ENCODE data around the gene AP1G2.

DNA sequence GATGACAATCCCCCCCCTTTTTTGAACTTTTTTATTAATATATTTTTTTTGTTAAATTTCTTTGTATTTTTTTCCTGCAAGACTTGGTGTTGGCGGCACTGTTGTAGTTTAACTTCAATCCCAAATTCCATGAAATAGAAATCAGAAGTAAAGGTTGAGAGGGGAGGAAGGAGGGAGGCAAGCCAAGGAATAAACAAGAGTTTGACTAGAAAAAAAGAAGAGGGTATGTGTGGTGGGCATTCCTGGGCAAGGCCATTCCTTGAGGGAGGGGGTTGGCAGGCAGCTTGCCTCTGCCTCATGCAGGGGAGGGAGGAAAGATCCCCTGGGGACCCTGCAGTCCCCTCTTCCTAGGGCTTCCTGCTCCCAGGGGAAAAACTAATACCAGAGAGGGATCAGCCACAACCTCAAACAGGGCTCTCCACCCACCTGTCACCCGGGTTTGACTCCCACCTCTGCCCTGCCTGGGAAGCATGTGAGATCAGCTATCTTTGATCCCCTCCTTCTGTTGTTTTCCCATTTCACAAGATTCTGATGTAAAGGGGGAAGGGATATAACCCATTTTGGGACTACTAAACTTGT, 519 bp upstream of the AP1G2 start:
- TF ChIP-seq, protein P1, sequence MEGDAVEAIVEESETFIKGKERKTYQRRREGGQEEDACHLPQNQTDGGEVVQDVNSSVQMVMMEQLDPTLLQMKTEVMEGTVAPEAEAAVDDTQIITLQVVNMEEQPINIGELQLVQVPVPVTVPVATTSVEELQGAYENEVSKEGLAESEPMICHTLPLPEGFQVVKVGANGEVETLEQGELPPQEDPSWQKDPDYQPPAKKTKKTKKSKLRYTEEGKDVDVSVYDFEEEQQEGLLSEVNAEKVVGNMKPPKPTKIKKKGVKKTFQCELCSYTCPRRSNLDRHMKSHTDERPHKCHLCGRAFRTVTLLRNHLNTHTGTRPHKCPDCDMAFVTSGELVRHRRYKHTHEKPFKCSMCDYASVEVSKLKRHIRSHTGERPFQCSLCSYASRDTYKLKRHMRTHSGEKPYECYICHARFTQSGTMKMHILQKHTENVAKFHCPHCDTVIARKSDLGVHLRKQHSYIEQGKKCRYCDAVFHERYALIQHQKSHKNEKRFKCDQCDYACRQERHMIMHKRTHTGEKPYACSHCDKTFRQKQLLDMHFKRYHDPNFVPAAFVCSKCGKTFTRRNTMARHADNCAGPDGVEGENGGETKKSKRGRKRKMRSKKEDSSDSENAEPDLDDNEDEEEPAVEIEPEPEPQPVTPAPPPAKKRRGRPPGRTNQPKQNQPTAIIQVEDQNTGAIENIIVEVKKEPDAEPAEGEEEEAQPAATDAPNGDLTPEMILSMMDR (IDR thresholded peaks at IDR 0.05; ENCODE audit: poor library complexity, severe bottlenecking) = no peak
- TF ChIP-seq EZH2 (IDR thresholded peaks at IDR 0.05; ENCODE audit: borderline replicate concordance, insufficient read depth, low read length, poor library complexity, severe bottlenecking) (no peak), EP300 (conservative IDR thresholded peaks at IDR 0.05; ENCODE audit: poor library complexity, severe bottlenecking) (no peak), POLR2AphosphoS5 (IDR thresholded peaks at IDR 0.05) (no peak), RAD21 (conservative IDR thresholded peaks at IDR 0.05) (no peak)
- TF ChIP-seq, protein P2, sequence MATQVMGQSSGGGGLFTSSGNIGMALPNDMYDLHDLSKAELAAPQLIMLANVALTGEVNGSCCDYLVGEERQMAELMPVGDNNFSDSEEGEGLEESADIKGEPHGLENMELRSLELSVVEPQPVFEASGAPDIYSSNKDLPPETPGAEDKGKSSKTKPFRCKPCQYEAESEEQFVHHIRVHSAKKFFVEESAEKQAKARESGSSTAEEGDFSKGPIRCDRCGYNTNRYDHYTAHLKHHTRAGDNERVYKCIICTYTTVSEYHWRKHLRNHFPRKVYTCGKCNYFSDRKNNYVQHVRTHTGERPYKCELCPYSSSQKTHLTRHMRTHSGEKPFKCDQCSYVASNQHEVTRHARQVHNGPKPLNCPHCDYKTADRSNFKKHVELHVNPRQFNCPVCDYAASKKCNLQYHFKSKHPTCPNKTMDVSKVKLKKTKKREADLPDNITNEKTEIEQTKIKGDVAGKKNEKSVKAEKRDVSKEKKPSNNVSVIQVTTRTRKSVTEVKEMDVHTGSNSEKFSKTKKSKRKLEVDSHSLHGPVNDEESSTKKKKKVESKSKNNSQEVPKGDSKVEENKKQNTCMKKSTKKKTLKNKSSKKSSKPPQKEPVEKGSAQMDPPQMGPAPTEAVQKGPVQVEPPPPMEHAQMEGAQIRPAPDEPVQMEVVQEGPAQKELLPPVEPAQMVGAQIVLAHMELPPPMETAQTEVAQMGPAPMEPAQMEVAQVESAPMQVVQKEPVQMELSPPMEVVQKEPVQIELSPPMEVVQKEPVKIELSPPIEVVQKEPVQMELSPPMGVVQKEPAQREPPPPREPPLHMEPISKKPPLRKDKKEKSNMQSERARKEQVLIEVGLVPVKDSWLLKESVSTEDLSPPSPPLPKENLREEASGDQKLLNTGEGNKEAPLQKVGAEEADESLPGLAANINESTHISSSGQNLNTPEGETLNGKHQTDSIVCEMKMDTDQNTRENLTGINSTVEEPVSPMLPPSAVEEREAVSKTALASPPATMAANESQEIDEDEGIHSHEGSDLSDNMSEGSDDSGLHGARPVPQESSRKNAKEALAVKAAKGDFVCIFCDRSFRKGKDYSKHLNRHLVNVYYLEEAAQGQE (IDR thresholded peaks at IDR 0.05; ENCODE audit: borderline replicate concordance) = no peak
